ENCODE data around the gene RASAL2. TPM values are rescaled to one million over a fixed set of nuclear protein-coding genes. Genes with fewer than 3 reads are reported as not detected.
A peak's percentile ranks its signal among the peaks of the same experiment; 100 is the strongest.

RASAL2 gene
- total RNA-seq, 4 donors from 2014 or later: 17.0 to 27.4 (median 20.2) TPM

GRCh38 chr1:178484698-178485225 is 390.9 kb downstream of the RASAL2 start:
- no peak overlapping the region for H3K4me3 ChIP-seq
- WGBS, 2 donors (ENCODE audit: low coverage in 1 of 2): 59 to 71% methylated on average over 3 of the region's 3 CpGs
- H3K4me1 ChIP-seq: peaks cover 0 to 12% (median 0%) of the 10 kb centered on the region in 3 donors
- no peaks in the 10 kb centered on the region for H3K36me3 ChIP-seq
- H3K27me3 ChIP-seq: peaks cover 23% of the 10 kb centered on the region
- no peak for ATAC-seq
- TF ChIP-seq POLR2A (IDR thresholded peaks at IDR 0.05) (no peak), EP300 (IDR thresholded peaks at IDR 0.05) (no peak)
- no peak overlapping the region for H3K27ac ChIP-seq
- H3K9me3 ChIP-seq: no peaks in the 10 kb centered on the region

- WGBS, 2 donors (ENCODE audit: low coverage in 1 of 2): 33 to 42% methylated on average over 3 of the region's 3 CpGs
- Histone ChIP-seq H3K9me3 (no peaks in the 10 kb centered on the region), H3K4me3 (no peak overlapping the region), H3K4me1 (peaks cover 0 to 12% (median 0%) of the 10 kb centered on the region in 3 donors), H3K27me3 (peaks cover 23% of the 10 kb centered on the region), H3K27ac (no peak overlapping the region), H3K36me3 (no peaks in the 10 kb centered on the region)
- TF ChIP-seq POLR2AphosphoS5 (IDR thresholded peaks at IDR 0.05): no peak
- TF ChIP-seq EP300 (IDR thresholded peaks at IDR 0.05): no peak
- no peak for TF ChIP-seq CTCF (IDR thresholded peaks at IDR 0.05)
- no peak for TF ChIP-seq POLR2A (IDR thresholded peaks at IDR 0.05)
- no peak for ATAC-seq
These were observed 391.7 kb downstream of the RASAL2 start for GRCh38 chr1:178485541-178485981.

GRCh38 chr1:178486100-178487069 is 392.5 kb downstream of the RASAL2 start:
- Histone ChIP-seq H3K27ac (no peak overlapping the region), H3K27me3 (peaks cover 23% of the 10 kb centered on the region), H3K4me1 (peaks cover 0 to 12% (median 0%) of the 10 kb centered on the region in 3 donors), H3K9me3 (no peaks in the 10 kb centered on the region), H3K36me3 (no peaks in the 10 kb centered on the region), H3K4me3 (peak overlapping the region in 1 of 2 donors; percentile 40)
- ATAC-seq: peak; percentile 7
- WGBS, 2 donors (ENCODE audit: low coverage in 1 of 2): 78 to 100% methylated on average over 1 to 13 of the region's 54 CpGs
- no peak for TF ChIP-seq POLR2A (IDR thresholded peaks at IDR 0.05)
- no peak for TF ChIP-seq EP300 (IDR thresholded peaks at IDR 0.05)
- no peak for TF ChIP-seq CTCF (IDR thresholded peaks at IDR 0.05)
- no peak for TF ChIP-seq POLR2AphosphoS5 (IDR thresholded peaks at IDR 0.05)

GRCh38 chr1:178487070-178487615 is 393.2 kb downstream of the RASAL2 start:
- peak; percentile 7 for ATAC-seq
- 71% methylated on average over 7 of the region's 20 CpGs; no CpG with 5 or more reads in 1 of the 2 donors for WGBS, 2 donors (ENCODE audit: low coverage in 1 of 2)
- peak overlapping the region in 1 of 2 donors; percentile 40 for H3K4me3 ChIP-seq
- TF ChIP-seq CTCF (IDR thresholded peaks at IDR 0.05): no peak
- TF ChIP-seq POLR2AphosphoS5 (IDR thresholded peaks at IDR 0.05): no peak
- TF ChIP-seq EP300 (IDR thresholded peaks at IDR 0.05): no peak
- no peak for TF ChIP-seq POLR2A (IDR thresholded peaks at IDR 0.05)
- H3K27me3 ChIP-seq: peaks cover 23% of the 10 kb centered on the region
- H3K36me3 ChIP-seq: no peaks in the 10 kb centered on the region
- H3K27ac ChIP-seq: no peak overlapping the region
- no peaks in the 10 kb centered on the region for H3K9me3 ChIP-seq
- H3K4me1 ChIP-seq: peaks cover 0 to 12% (median 0%) of the 10 kb centered on the region in 3 donors

- H3K36me3 ChIP-seq: no peaks in the 10 kb centered on the region
- no peak overlapping the region for H3K4me3 ChIP-seq
- no peak for TF ChIP-seq POLR2AphosphoS5 (IDR thresholded peaks at IDR 0.05)
- no peak for TF ChIP-seq POLR2A (IDR thresholded peaks at IDR 0.05)
- no peak for TF ChIP-seq EP300 (IDR thresholded peaks at IDR 0.05)
- TF ChIP-seq CTCF (IDR thresholded peaks at IDR 0.05): no peak
- H3K27ac ChIP-seq: no peak overlapping the region
- ATAC-seq: no peak
- peaks cover 0 to 12% (median 0%) of the 10 kb centered on the region in 3 donors for H3K4me1 ChIP-seq
- H3K27me3 ChIP-seq: peaks cover 23% of the 10 kb centered on the region
- WGBS, 2 donors (ENCODE audit: low coverage in 1 of 2): 100% methylated on average over 2 of the region's 4 CpGs; no CpG with 5 or more reads in 1 of the 2 donors
- H3K9me3 ChIP-seq: no peaks in the 10 kb centered on the region
These were observed 394.5 kb downstream of the RASAL2 start for GRCh38 chr1:178488393-178488792.
